Vagina (tissue), 2 donors: Measurements from ENCODE around the gene DNAAF1.

Source experiments
- POLR2A ChIP-seq, 2 donors: fragments of 450-650 bp; IDR thresholded peaks; one replicate each; pipeline ENCODE4 v1.6.1; 2017; ENCODE audit warnings: antibody characterized with exemption in 2 of 2, mild to moderate bottlenecking in 2 of 2, moderate library complexity in 2 of 2
- POLR2AphosphoS5 ChIP-seq, 2 donors: sonication (generic); formaldehyde crosslinking; IDR thresholded peaks; one replicate each; pipeline ENCODE4 v1.9.0; 2017; ENCODE audit warnings: antibody characterized with exemption in 2 of 2, mild to moderate bottlenecking in 2 of 2, low read depth in 1 of 2; ENCODE audit not compliant: insufficient read depth in 1 of 2
- TF ChIP-seq, protein P1 (sequence below), 3 experiments: fragments of 450-650 bp in 2 of 3; fragments of 200-600 bp in 1 of 3; sonication (generic) in 1 of 3; IDR thresholded peaks; one replicate each; pipeline ENCODE4 v1.5.1; 2017 to 2019; ENCODE audit warnings: antibody characterized with exemption in 3 of 3, mild to moderate bottlenecking in 2 of 3, moderate library complexity in 2 of 3

- TF ChIP-seq POLR2AphosphoS5 (IDR thresholded peaks at IDR 0.05; ENCODE audit: insufficient read depth in 1 of 2, low read depth in 1 of 2) (no peak), POLR2A (IDR thresholded peaks at IDR 0.05) (no peak)
- TF ChIP-seq, protein P1, sequence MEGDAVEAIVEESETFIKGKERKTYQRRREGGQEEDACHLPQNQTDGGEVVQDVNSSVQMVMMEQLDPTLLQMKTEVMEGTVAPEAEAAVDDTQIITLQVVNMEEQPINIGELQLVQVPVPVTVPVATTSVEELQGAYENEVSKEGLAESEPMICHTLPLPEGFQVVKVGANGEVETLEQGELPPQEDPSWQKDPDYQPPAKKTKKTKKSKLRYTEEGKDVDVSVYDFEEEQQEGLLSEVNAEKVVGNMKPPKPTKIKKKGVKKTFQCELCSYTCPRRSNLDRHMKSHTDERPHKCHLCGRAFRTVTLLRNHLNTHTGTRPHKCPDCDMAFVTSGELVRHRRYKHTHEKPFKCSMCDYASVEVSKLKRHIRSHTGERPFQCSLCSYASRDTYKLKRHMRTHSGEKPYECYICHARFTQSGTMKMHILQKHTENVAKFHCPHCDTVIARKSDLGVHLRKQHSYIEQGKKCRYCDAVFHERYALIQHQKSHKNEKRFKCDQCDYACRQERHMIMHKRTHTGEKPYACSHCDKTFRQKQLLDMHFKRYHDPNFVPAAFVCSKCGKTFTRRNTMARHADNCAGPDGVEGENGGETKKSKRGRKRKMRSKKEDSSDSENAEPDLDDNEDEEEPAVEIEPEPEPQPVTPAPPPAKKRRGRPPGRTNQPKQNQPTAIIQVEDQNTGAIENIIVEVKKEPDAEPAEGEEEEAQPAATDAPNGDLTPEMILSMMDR (IDR thresholded peaks at IDR 0.05): no peak
Observed at GRCh38 chr16:84191466-84191865, 46.4 kb downstream of the DNAAF1 start.
